Brain microvascular endothelial cell (primary cell): ENCODE results near the gene MAX.

ENCODE experiments used
- DNase-seq: peaks from one replicate; pipeline ENCODE4 v3.0.0-alpha.2; 2020
- H3K27ac ChIP-seq: fragments of 250-450 bp; sonication (Bioruptor Pico); 2 replicates; pipeline ENCODE4 v1.5.1; 2020; ENCODE audit warnings: mild to moderate bottlenecking, moderate library complexity
- H3K27me3 ChIP-seq: fragments of 250-450 bp; sonication (Bioruptor Pico); replicated peaks from 2 replicates; pipeline ENCODE4 v1.5.1; 2020; ENCODE audit warnings: mild to moderate bottlenecking
- H3K36me3 ChIP-seq: fragments of 250-450 bp; sonication (Bioruptor Pico); replicated peaks from 2 replicates; pipeline ENCODE4 v1.5.1; 2020; ENCODE audit warnings: mild to moderate bottlenecking
- H3K4me3 ChIP-seq: 2 replicates; pipeline ENCODE4 v1.5.1; 2011; ENCODE audit warnings: low read depth, mild to moderate bottlenecking, control low read depth, low read length, moderate library complexity
- CTCF ChIP-seq: IDR thresholded peaks from 2 replicates; pipeline ENCODE4 v1.5.1; 2011; ENCODE audit warnings: low read depth, mild to moderate bottlenecking, moderate library complexity, low read length, control low read depth, inconsistent platforms; ENCODE audit errors: missing control alignments
- in situ Hi-C: cut with HindIII; loops from 2 replicates; pipeline ENCODE4 v1.10.0; 2017; ENCODE audit warnings: low sequenced_read_pairs, low pct_ligation_motif_present

The MAX gene

GRCh38 chr14:65102441-65103149 lies at the start of gene MAX:
TSS of gene MAX (minus strand) at chr14:65102517. CDS start at chr14:65102339, 178 bp downstream.
- TF ChIP-seq CTCF, result no peak
- Histone ChIP-seq H3K27me3 (no peaks in the 10 kb centered on the region), H3K4me3 (peak within 1 kb of the TSS; percentile 81), H3K36me3 (no peaks in the 10 kb centered on the region), H3K27ac (peak within 1 kb of the TSS; percentile 75)
- peak; percentile 99 for DNase-seq
- in situ Hi-C loops, result no loop called here

GRCh38 chr14:65151609-65151956 lies 49.3 kb upstream of the MAX start:
- in situ Hi-C loops, result no loop called here
- no peak for DNase-seq
- Histone ChIP-seq H3K27me3 (no peaks in the 10 kb centered on the region), H3K27ac (no peak overlapping the region), H3K36me3 (no peaks in the 10 kb centered on the region), H3K4me3 (no peak overlapping the region)
- TF ChIP-seq CTCF, result no peak

- Histone ChIP-seq H3K4me3 (no peak overlapping the region), H3K36me3 (no peaks in the 10 kb centered on the region), H3K27me3 (no peaks in the 10 kb centered on the region), H3K27ac (no peak overlapping the region)
- in situ Hi-C loops, result no loop called here
- no peak for DNase-seq
- no peak for TF ChIP-seq CTCF
These were observed 48.7 kb upstream of the MAX start for GRCh38 chr14:65150898-65151608.

GRCh38 chr14:65149116-65149515 lies 46.8 kb upstream of the MAX start:
- in situ Hi-C loops, result no loop called here
- no peak for DNase-seq
- H3K27me3 ChIP-seq, result peaks cover 3% of the 10 kb centered on the region
- H3K4me3 ChIP-seq, result no peak overlapping the region
- TF ChIP-seq CTCF, result no peak
- no peaks in the 10 kb centered on the region for H3K36me3 ChIP-seq
- H3K27ac ChIP-seq, result no peak overlapping the region

GRCh38 chr14:65144170-65144569 lies 41.9 kb upstream of the MAX start:
- Histone ChIP-seq H3K36me3 (no peaks in the 10 kb centered on the region), H3K27ac (no peak overlapping the region), H3K27me3 (peaks cover 19% of the 10 kb centered on the region), H3K4me3 (no peak overlapping the region)
- no peak for DNase-seq
- in situ Hi-C loops, result no loop called here
- no peak for TF ChIP-seq CTCF
